ENCODE data around the gene WDR76.
A peak's percentile ranks its signal among the peaks of the same experiment; 100 is the strongest.

WDR76 gene

DNA sequence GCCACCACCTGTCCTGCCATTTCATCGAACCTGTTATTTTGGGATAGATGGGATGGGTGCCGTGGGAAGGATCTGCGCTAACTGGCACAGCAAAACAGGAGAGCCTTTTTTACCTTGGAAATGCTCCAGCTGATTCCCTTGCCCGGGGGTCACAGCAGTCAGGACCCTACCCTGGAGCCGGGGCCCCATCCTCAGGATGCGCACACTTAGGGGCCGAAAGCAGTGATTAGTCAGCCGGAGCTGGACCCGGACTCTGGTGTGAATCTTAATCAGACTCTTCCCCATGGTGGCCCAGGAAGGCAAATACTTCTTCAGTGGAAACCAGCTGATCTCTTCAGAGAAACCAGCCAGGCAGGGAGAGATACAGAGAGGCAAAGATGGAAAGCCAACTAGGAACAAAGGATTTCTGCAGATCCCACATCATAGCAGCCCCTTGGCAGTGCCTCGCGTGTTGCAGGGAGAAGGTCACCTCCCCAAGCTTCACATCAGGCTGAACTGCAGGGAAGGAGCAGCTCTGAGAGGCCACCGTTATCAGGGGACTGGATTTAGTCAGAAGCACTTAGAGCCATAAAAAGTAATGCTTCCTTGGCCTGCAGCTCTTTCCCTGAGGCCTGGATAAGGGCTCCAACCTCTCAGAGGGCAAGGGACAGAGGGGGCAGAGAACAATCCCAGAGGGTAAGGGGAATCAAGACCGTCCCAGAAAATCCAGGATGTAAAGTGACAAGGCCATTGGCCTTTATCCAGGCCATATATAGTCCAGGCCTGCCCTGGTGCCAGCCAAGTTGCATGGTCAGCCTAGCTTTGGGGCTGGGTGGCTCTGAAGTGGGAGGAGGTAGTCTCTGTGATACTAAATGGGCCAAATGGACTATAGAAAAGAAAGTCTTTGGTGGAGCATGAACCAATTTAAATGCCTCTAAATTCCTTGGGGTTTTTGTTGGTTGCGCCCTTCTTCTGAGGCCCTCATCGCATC lies 52.9 kb downstream of the WDR76 start:
- DNase-seq: no peak

DNA sequence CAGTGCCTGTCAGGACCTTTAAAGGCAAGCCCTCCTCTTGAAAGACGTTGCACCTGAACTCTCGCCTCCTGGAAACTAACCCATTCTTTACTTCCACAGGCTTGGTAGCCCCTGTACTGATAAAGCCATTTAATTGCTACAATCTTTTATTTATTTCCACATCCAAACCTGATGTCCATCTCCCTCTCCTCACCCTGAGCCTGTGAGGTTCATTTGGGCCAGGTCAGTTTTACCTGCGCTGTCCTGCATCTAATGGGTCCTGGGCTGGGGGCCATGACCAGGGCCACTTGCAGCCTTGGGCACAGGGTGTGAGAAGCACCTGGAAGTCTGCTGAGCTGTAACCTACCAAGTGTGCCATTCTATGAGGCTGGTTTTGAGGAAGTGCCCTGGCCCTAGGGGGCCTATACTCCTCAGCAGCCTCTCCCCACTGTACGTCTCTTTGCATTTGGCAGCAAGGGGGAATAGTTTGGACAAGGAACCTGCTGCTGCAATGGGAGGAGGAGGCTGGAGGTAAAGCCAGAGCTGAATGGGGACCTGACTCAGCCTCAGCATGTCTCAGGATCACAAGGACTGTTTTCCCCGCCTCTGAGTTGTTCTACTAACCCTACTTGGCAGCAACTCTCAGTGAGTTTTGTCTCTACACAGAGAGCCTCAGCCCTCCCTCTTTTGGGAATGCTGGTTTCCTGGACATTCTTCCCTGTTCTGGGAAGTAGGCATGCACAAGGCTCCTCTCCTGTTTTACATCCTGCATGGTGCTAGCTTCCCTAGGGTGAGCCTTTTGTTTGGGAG lies 53.8 kb downstream of the WDR76 start:
- no peak for DNase-seq

DNA sequence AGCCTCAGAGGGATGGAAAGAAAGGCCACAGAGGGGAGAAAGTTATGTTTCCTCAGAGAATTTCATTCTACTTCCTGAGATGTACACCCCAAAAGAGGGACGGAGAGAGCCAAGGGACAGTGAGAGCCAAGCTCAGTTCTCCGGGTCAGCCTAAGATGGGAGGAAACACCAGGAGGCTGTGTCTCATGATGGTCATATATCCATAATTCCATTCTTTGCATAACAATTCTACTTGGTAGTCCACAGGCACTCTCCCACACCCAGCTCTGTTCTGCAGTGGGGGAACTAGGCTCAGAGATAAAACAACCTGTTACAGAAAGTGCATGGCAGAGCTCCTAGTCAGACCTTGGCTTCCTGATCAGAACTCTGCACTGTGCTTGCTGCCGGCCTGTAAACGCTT lies 54.4 kb downstream of the WDR76 start:
- DNase-seq: no peak

DNA sequence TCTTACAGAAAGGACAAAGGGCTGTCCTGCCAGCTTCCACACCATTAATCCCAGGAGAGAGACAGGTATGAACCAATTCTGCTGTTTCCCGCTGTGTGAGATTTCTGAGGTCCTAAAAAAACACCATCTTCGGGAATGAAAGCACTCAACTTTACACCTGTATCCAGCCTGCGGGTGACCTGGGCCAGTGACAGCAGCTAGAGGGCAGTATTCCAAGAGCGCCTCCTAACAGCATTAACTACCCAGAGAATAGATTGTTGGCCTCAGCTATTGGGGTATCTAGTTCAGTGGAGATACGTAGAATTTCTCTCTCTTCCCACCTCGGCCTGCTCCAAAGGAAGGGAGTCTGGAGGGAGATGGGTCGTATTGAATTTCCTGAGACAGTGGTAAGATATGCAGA lies 55.1 kb downstream of the WDR76 start:
- DNase-seq: no peak

DNA sequence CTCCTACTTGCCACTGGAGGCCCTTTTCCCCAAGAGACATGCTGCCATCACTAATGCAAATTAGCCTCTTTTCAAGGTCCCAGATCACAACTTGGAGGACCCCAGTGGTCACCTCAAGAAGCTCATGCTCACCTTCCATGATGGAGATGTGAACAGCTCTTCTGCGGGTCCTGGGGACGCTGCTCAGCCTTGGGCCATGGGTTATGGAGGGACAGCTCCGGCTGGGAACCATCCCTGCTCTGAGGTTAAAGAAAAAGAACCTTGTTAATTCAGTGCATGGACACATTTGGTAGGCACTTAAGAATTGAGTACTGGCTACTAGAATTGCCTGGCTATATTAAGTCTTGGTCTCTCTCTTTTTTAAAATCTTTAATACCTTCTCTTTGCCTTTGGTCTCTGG lies 56.8 kb downstream of the WDR76 start:
- DNase-seq: no peak

DNA sequence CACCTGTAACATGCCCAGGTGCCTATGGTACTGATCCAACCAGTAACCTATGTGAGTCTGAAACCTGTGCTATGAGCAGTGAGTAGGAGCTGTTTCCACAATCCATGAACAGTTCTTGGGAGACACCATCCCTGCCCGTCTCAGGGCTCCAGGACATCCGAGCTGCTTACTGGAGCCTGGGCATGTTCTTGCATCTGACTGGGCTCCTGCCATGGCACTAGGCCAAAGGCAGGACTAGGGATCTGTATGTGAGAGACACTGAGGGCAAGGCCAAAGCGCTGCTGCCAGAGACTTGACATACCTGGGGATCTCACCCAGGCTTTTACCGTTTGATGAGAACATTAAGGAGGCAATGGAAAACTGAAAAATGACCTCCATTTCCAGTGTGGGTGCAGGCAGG lies 59.8 kb downstream of the WDR76 start:
- no peak for DNase-seq

DNA sequence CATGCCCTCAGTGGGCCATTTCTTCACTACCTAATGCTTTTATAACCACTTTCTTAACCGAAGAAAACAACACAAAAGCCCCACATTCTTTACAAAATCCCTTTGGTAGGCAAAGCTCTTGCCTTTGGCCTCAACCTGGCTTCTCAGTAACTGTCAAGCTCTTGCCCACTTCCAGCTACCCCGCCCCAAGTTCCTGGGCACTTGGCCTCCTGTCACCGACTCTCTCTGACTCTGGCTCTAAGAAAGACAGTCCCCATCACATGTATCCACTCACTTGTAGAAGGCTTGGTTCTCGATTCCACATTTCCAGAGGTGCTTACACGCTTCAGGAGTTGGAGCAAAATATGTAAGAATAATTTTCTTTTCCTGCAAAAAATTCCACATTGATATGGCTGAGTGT lies 61.1 kb downstream of the WDR76 start:
- DNase-seq: no peak

DNA sequence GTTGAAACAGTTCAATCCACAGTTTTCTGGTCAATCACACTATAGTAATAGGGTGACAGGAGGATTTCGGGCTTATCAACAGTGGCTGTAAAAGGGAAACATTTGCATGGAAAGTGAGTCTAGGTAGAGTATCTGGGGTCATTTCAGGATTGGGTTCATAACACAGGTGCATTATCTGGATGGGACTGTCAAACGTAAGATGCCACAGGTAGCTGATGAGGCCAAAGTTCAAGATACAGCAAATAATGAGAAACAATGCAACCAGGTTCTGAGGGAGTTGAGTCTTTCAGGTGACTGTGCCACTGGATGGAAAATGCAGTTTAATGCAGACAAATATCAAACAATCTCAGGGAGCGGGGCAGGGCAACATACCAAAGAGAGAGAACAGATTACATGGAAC lies 62.2 kb downstream of the WDR76 start:
- DNase-seq: no peak

DNA sequence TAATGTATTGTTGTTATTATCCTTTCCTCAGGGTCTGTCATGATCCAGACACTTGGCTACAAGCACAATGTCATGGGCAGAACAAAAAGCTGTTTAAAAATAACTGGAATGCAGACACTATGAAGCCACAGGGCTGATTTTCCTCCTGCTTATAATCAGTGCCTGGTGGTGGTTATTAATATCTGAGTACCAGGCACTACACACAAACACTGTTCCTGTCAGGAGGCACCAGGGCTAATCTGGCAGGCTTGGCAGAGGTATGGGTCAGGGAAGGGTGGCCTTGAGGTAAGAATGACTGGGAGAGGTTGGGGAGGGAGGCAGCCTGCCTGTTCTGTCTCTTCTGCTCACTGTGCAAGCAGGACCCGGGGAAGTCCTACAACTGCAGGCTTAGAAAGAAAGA lies 67.2 kb downstream of the WDR76 start:
- DNase-seq: no peak

DNA sequence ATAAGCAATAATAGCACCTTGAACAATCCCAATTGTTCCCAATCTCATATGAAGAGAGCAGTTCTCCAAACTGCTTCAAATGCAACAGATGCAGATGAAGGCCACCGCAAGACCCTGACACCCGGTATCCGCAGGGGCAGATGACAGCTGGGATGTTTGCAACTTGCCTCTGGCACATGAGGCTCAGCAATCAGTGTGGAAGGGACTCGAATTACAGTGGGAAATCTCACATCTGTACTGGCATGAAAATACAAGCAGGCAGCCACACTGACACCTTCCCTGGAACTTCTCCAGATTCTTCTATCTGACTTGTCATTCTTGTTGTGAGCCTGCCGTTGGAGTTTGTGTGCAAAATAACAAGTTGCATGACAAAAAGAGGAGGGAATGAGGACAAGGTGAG lies 68.8 kb downstream of the WDR76 start:
- DNase-seq: no peak

DNA sequence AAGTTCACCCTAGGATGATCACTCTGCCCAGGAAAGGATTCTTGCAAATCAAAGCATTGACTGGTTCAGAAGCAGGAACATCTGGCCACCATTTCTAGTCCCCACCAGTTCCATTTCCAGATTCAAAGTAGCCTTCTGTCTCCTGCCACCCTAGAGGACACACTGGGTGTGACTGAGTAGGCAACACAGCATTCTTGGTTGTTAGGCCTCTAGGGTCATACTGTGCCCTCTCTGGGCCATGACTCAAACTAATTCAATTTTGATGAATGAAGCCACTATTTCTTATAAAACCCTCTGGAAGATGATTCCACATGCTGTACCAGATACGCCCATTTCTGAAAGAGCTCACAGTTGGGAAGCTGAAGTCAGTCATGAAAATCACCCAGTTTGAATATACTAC lies 69.7 kb downstream of the WDR76 start:
- DNase-seq: no peak

DNA sequence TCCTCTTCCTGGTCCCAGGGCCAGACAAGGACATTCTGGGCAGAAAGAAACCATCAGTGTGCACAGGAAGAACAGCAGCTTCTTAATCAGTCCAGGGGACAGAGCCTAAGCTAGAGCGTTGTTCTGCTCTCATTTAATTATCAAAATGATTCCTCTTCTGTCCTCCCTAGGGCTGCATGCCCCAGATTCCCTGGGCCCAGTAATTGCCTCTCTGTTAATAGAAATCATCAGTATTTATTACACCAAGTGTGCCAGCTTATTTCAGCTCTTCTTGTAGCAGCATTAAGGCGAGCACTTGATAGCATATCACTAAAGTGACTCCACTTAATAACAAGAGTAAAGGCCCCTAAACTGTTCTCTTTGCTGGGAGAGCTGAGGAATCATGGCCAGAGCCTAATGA lies 72.1 kb downstream of the WDR76 start:
- DNase-seq: no peak

DNA sequence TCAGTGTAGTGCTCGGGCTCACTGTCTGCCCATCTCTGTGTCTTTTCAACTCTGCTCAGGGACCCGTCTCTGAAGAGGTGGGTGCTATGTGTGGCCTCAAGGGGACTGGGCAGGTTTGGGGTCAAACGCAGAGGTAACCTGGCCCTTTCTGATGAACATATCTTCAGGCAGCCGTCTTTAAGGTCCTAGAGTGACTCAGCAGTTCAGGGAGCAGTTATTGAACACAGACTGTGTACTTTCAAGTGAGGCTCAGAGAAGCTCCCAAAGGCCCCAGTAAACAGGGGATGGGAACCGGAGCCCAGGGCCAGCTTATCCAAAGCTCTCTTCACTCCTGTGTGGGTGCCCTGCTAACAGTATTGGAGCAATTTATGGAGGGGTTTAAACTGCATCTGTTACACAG lies 73.1 kb downstream of the WDR76 start:
- DNase-seq: no peak

DNA sequence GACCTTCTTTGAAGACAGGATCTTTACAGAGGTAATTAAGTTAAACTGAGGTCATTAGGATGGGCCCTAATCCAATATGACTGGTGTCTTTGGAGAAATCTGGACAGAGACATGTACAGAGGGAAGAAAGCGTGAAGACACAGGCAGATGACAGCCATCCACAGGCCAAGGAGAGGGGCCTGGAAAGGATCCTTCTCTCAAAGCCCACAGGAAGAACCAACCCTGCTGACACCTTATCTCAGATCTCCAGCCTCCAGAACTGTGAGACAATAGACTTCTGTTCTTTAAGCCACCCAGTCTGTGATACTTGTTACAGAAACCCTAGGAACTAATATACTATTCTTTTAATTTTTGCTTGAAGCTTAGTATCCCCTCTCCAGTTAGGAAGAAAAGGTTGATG lies 74.2 kb downstream of the WDR76 start:
- DNase-seq: no peak

DNA sequence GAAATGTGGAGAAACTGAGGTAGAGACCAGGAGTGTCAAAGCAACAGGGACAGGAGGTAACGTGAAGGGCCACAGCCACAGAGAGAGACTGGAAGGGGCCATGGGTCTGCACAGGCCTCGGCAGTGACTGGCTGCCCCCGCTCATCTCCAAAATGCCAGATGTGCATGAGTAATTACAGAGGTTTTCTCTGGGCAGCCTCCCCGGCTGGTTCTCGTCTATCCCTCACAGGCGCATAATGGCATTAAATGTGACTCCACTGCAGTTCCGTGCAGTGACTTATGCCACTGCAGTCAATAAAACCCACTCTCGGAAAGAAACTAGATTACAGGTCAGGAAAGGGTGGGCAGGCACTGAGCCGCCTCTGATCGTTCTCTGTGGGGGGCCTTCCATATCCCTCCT lies 74.7 kb downstream of the WDR76 start:
- no peak for DNase-seq

DNA sequence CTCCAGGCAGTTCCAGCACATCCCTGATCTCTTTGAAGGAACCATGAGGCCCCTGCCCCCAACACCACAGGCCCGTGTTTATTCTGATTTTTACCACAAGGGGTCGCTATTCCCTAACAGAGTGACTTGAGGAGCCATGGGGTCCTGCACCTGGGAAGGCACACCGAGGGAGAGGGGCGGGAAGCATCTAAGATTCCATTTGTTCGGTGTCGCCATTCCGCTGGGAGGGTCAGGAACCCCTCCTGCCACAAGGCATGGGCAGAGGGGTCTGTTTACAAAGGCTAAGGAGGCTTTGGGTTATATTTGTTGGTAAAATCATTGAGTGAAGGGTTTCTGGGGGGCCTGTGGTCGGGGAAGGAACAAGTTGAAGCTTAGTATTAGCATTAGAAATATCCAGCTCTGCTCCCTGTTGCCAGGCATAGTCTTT lies 77.1 kb downstream of the WDR76 start:
- peak; percentile 61 for DNase-seq

DNA sequence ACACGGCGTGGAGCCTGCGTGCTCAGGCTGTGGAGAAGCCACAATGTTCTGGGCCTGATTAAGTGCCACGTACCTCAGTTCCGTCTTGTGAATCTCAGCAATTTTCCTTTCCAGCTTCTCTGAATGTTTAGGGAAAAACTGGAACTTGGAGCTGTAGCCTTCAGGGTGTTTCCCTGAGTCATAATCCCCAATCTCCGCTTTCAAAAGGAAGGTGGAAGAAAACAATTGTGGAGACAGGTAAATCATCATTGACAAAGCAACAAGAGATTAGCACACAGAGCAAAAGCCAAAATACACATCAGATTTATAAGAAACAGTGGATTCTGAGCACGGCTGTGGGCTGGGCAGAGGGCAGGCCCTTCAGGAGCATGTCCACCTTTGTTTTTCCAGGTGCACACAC lies 79.0 kb downstream of the WDR76 start:
- DNase-seq: no peak

DNA sequence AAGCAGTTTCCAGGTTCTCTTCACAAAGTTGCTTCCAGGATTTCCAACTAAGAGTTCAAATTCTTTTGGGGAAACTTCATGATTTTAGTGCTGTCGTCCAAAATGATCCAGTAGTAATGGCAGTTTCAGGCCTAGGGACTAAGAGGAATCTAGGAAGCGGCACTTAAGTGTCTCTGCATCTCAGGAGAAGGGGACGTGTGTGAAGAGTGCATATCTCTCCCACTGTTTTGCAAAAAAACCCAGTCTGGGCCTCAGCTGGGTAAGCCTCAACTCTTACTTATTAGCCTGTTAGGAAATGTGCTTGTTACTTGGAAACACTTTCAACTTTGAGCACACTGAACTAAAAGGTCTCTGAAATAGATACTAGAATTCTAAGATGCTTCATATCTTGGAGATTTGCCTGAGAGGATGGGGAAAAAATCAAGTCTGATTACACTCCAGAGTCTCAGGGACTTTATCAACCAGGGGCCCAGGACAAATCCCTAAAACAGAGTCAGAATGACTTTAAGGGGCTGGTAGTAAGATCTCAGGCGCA lies 81.8 kb downstream of the WDR76 start:
- DNase-seq: no peak

DNA sequence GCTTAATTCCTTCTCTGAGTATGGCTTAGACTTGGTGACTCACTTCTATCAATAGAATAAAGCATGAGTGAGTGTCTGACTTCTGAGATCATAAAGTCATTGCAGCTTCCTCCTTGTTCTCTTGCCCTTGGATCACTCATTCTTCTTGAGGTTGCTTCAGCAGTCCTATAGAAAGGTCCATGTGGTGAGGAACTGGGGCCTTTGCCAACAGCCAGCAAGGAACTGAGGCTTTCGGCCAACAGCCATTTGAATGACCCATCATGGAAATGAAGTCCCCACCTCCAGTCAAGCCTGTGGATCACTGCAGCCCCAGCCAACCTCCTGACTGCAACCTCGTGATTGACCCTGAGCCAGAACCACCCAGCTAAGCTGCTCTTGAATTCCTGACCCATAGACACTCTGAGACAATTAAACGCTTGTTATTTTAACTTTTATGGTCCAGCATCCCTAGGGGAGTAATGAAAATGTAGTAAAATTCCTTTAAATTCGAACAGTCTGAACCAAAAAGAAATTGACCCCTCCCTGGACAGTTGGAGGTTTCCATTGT lies 84.5 kb downstream of the WDR76 start:
- DNase-seq: no peak

DNA sequence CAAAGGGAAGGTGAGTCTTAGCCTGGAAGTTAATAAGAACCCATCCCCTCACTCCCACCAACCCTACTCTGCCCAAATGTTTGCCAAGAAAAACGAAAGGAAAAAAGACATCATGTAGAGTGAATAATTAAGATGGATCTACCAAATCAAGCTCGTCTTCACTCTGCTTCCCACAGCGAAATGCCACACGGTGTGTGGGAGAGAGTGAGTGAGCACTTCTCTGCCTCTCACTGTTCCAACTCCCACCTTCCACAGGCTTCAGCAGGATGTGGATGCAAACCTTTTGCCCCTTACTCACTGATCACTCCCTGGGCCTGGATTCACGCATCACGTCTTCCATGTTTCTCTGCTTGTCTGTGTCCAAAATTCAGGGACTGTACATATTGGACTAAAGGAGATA lies 85.4 kb downstream of the WDR76 start:
- DNase-seq: no peak

DNA sequence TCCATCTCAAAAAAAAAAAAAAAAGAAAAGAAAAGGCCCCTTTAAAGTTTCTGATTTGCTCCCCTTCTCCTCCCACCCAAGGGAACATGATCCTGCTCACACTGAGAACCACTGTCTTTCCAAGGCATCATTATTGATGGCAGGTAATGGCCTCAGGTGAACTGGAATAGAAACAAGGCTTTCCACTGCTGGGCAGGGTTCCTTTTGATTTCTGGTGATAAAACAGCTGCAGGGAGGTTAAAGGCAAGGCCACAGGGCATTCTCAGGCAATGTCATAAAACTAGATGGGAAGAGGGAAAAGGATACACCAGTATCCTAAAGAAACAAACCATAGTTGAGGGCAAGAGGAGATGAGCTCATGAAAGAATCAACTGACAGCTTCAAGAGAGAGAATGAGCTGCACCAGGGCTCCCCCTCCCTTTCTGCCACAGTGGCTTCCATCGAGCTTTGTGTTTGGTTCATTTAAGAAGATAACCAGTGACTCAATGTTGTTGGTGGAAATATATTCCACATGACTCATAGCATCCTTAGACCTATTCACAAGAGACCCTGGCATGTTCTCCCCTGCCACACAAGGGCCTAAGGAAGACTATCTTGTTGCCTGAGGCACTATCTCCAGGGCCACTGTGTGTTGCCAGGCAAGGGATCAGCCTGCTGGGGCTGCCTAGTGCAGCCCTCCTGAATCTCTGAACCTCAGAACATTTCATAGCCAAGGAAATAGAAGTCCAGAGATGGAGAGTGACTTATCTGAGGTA lies 86.4 kb downstream of the WDR76 start:
- DNase-seq: no peak

DNA sequence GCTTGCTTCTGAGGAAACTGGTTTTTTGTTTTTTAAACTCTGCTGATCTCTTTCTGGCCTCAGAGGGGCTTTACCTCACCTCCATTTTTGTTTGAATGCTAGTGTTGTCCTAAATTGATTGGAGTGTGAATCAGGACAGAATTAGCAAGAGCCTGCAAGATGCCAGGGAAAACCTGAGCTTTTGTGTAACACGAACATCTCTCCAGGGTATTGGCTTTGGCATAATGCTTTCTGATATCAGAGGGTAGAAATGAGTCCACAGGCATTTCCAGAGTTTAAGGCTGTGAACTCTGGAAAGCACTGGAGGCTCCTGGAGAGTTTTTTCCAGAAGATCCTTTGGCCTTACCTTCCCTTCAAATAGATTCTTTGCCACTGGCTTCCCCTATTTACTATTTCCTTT lies 87.1 kb downstream of the WDR76 start:
- no peak for DNase-seq

All from CD4-positive, alpha-beta T cell treated with Interleukin-21 for 1 hour (primary cell).